SK-N-SH (cell line): ENCODE measurements around the gene ZNF385A. TPM values are rescaled to one million over a fixed set of nuclear protein-coding genes. Genes with fewer than 3 reads are reported as not detected.

Experiments
- CTCF ChIA-PET: fragments of 300-600, 350-600 bp; formaldehyde crosslinking; extraction: SDS; loops from one replicate; lab custom pipeline; 2021; lab: Yijun Ruan, JAX
- POLR2A ChIA-PET: fragments of 350-600 bp; sonication (Branson Sonifier 250); formaldehyde crosslinking; extraction: SDS; loops from one replicate; lab custom pipeline; 2020; ENCODE audit warnings: antibody characterized with exemption, inconsistent platforms; lab: Yijun Ruan, JAX
- DNase-seq: peaks from one replicate; pipeline ENCODE4 v3.0.0; 2012
- H2AFZ ChIP-seq: fragments of 200-600 bp; sonication (generic); 2 replicates; pipeline ENCODE4 v1.8.1; 2016; ENCODE audit warnings: antibody characterized with exemption, mild to moderate bottlenecking, low read depth
- H3F3A ChIP-seq: fragments of 200-600 bp; sonication (generic); replicated peaks from 2 replicates; pipeline ENCODE3; 2016; ENCODE audit warnings: antibody characterized with exemption, mild to moderate bottlenecking; ENCODE audit not compliant: insufficient read depth
- H3K27ac ChIP-seq, 2 experiments: fragments of 200-500 bp in 1 of 2; fragments of 200-600 bp in 1 of 2; sonication (Bioruptor generic) in 1 of 2; sonication (generic), shearing (Covaris generic) in 1 of 2; 2 replicates each; pipeline versions ENCODE4 v1.5.1 to v1.6.1; 2014 to 2016; ENCODE audit warnings: low read depth in 2 of 2, inconsistent platforms in 1 of 2, low read length in 1 of 2, mild to moderate bottlenecking in 1 of 2, mixed read lengths in 1 of 2
- H3K27me3 ChIP-seq: fragments of 200-600 bp; sonication (generic), shearing (Covaris generic); 2 replicates; pipeline ENCODE4 v1.6.1; 2016; ENCODE audit warnings: mixed run types; ENCODE audit not compliant: insufficient read depth
- H3K36me3 ChIP-seq, 2 experiments: fragments of 200-500 bp in 1 of 2; fragments of 200-600 bp in 1 of 2; sonication (Bioruptor generic) in 1 of 2; sonication (generic) in 1 of 2; replicated peaks in 1 of 2; 2 replicates each; pipeline versions ENCODE3 to v1.5.1; 2014 to 2016; ENCODE audit warnings: low read length in 1 of 2, mild to moderate bottlenecking in 1 of 2; ENCODE audit not compliant: insufficient read depth in 2 of 2, control insufficient read depth in 1 of 2
- H3K4me1 ChIP-seq, 2 experiments: fragments of 200-500 bp in 1 of 2; fragments of 200-600 bp in 1 of 2; sonication (Bioruptor generic) in 1 of 2; sonication (generic), shearing (Covaris generic) in 1 of 2; 2 replicates each; pipeline versions ENCODE4 v1.5.1 to v1.6.1; 2014 to 2016; ENCODE audit warnings: low read depth in 1 of 2, low read length in 1 of 2, mixed run types in 1 of 2; ENCODE audit not compliant: insufficient read depth in 2 of 2, control insufficient read depth in 1 of 2
- H3K4me2 ChIP-seq: fragments of 200-600 bp; sonication (generic), shearing (Covaris generic); 2 replicates; pipeline ENCODE4 v1.6.1; 2017; ENCODE audit warnings: mixed run types
- H3K4me3 ChIP-seq, 2 experiments: fragments of 200-500 bp in 1 of 2; fragments of 200-600 bp in 1 of 2; sonication (Bioruptor generic) in 1 of 2; sonication (generic), shearing (Covaris generic) in 1 of 2; 2 replicates each; pipeline versions ENCODE4 v1.5.1 to v1.8.1; 2014 to 2016; ENCODE audit warnings: low read depth in 2 of 2, inconsistent platforms in 1 of 2, low read length in 1 of 2, mild to moderate bottlenecking in 1 of 2, mixed read lengths in 1 of 2, moderate library complexity in 1 of 2
- H3K79me2 ChIP-seq: fragments of 200-600 bp; sonication (generic); 2 replicates; pipeline ENCODE4 v1.8.1; 2017; ENCODE audit warnings: mild to moderate bottlenecking; ENCODE audit not compliant: insufficient read depth
- H3K9ac ChIP-seq: fragments of 200-600 bp; sonication (generic); 2 replicates; pipeline ENCODE4 v1.6.1; 2017; ENCODE audit warnings: mixed run types
- H3K9me2 ChIP-seq: fragments of 200-600 bp; sonication (generic); 2 replicates; pipeline ENCODE4 v1.6.1; 2017; ENCODE audit warnings: mixed run types
- H3K9me3 ChIP-seq: fragments of 200-600 bp; sonication (generic); 2 replicates; pipeline ENCODE4 v1.6.1; 2017; ENCODE audit warnings: mixed run types, mild to moderate bottlenecking, moderate library complexity
- H4K20me1 ChIP-seq: fragments of 200-600 bp; sonication (generic); 2 replicates; pipeline ENCODE4 v1.6.1; 2017; ENCODE audit warnings: mild to moderate bottlenecking, mixed run types; ENCODE audit not compliant: insufficient read depth
- ELF1 ChIP-seq: IDR thresholded peaks from 2 replicates; pipeline ENCODE4 v1.4.0; 2012
- FOXM1 ChIP-seq: IDR thresholded peaks from 2 replicates; pipeline ENCODE4 v1.4.0; 2012; ENCODE audit warnings: low read depth, mild to moderate bottlenecking
- GABPA ChIP-seq: IDR thresholded peaks from 2 replicates; pipeline ENCODE4 v1.4.0; 2012; ENCODE audit warnings: low read depth, mild to moderate bottlenecking
- IRF3 ChIP-seq: fragments of 150-350 bp; IDR thresholded peaks from 2 replicates; pipeline ENCODE4 v1.6.1; 2016; ENCODE audit warnings: mild to moderate bottlenecking, low read depth, low read length
- MEF2A ChIP-seq: IDR thresholded peaks from 2 replicates; pipeline ENCODE4 v1.4.0; 2012; ENCODE audit warnings: low read depth, borderline replicate concordance
- NFIC ChIP-seq: IDR thresholded peaks from 2 replicates; pipeline ENCODE4 v1.4.0; 2012; ENCODE audit warnings: borderline replicate concordance
- NRF1 ChIP-seq: IDR thresholded peaks from 2 replicates; pipeline ENCODE4 v1.6.1; 2012; ENCODE audit warnings: low read depth, mild to moderate bottlenecking, low read length
- POLR2AphosphoS5 ChIP-seq: IDR thresholded peaks from 2 replicates; pipeline ENCODE4 v1.6.1; 2012; ENCODE audit warnings: low read depth, low read length
- REST ChIP-seq: IDR thresholded peaks from 2 replicates; pipeline ENCODE4 v1.6.1; 2012; ENCODE audit warnings: mild to moderate bottlenecking, low read depth, low read length, moderate library complexity
- SIN3A ChIP-seq: IDR thresholded peaks from 2 replicates; pipeline ENCODE4 v1.6.1; 2012; ENCODE audit warnings: low read depth, mild to moderate bottlenecking, low read length, moderate library complexity, borderline replicate concordance
- SMC3 ChIP-seq: IDR thresholded peaks from 2 replicates; pipeline ENCODE4 v1.6.1; 2012; ENCODE audit warnings: low read depth, low read length, improper control_type of control experiment
- TAF1 ChIP-seq: IDR thresholded peaks from 2 replicates; pipeline ENCODE4 v1.6.1; 2012; ENCODE audit warnings: low read depth, mild to moderate bottlenecking, low read length, moderate library complexity, borderline replicate concordance
- TCF12 ChIP-seq: IDR thresholded peaks from 2 replicates; pipeline ENCODE4 v1.4.0; 2012
- TEAD4 ChIP-seq: IDR thresholded peaks from 2 replicates; pipeline ENCODE4 v1.4.0; 2012; ENCODE audit warnings: mild to moderate bottlenecking, borderline replicate concordance; ENCODE audit not compliant: insufficient read depth
- ZBTB33 ChIP-seq: IDR thresholded peaks from 2 replicates; pipeline ENCODE4 v1.4.0; 2012; ENCODE audit warnings: low read depth, borderline replicate concordance
- WGBS: methylation state at CpG from one replicate; pipeline ENCODE4 v1.1.6; 2017; ENCODE audit warnings: low lambda C conversion rate; 5-methylcytosine and 5-hydroxymethylcytosine counted together
- polyA plus RNA-seq, 3 experiments: library from polyadenylated mRNA; depleted of rRNA; stranded (reverse); fragments of >200 nt; gene quantifications; 2 replicates each; pipeline ENCODE4 v1.2.3, GENCODE V29; 2012
- TF ChIP-seq, protein P1 (sequence below): IDR thresholded peaks from 2 replicates; pipeline ENCODE4 v1.4.0; 2012; ENCODE audit warnings: low read depth
- TF ChIP-seq, protein P2 (sequence below): IDR thresholded peaks from 2 replicates; pipeline ENCODE4 v1.4.0; 2012; ENCODE audit warnings: low read depth, borderline replicate concordance
- TF ChIP-seq, protein P3 (sequence below): fragments of 200-600 bp; sonication (generic); IDR thresholded peaks from 2 replicates; pipeline ENCODE4 v1.6.1; 2017; ENCODE audit warnings: antibody characterized with exemption, mild to moderate bottlenecking, moderate library complexity

ZNF385A gene
- polyA plus RNA-seq, 1 of the 3 experiments (the other 2 are of a cell fraction), result 2.6 TPM

DNA sequence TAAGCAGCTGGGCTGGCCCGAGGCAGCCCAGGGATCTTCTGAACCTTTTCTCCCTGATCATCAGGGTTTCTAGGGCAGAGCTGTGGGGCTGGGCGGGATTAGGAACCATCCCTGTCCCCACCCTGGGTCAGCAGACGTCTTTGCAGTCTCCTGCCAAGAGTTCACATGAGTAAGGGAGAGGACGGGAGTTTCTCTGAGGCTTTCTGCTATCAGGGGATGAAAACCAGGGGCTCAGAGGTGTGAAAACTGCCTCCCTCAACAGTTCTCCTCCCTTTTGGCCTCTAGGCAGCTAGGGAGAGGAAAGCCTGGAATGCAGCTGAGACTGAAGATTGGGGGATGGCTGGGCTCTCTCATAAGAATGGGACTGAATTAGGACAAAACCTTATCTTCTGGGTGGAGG, 7.9 kb downstream of the ZNF385A start:
- Histone ChIP-seq H3K9me3 (no peaks in the 10 kb centered on the region), H3K4me2 (no peak overlapping the region), H3K9me2 (no peaks in the 10 kb centered on the region), H3K27ac (no peak overlapping the region), H3K79me2 (no peaks in the 10 kb centered on the region), H4K20me1 (no peaks in the 10 kb centered on the region), H3F3A (peaks cover 11% of the 10 kb centered on the region), H3K4me1 (peaks cover 8 to 43% of the 10 kb centered on the region in 2 experiments; a peak in 2 of 4 replicates), H3K9ac (no peak overlapping the region), H3K36me3 (no peaks in the 10 kb centered on the region), H2AFZ (no peak overlapping the region), H3K4me3 (no peak overlapping the region), H3K27me3 (no peaks in the 10 kb centered on the region)
- DNase-seq, result no peak
- ChIA-PET POLR2A (no interaction called here), CTCF (interaction anchor here (1.0 to 7.1 kb wide), 4 partner anchors 9 to 162 kb away, joined by 3 to 81 read pairs (median 4); no protein-coding TSS in a partner anchor)
- 84% methylated on average over 4 of the region's 4 CpGs for WGBS
- TF ChIP-seq TEAD4 (no peak), IRF3 (no peak), NFIC (no peak), TCF12 (no peak), FOXM1 (no peak), ZBTB33 (no peak), GABPA (no peak), SIN3A (no peak), POLR2AphosphoS5 (no peak), TAF1 (no peak), NRF1 (no peak), SMC3 (no peak), ELF1 (no peak), REST (no peak), MEF2A (no peak)
- TF ChIP-seq, protein P1, sequence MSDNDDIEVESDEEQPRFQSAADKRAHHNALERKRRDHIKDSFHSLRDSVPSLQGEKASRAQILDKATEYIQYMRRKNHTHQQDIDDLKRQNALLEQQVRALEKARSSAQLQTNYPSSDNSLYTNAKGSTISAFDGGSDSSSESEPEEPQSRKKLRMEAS, result no peak
- TF ChIP-seq, protein P2, sequence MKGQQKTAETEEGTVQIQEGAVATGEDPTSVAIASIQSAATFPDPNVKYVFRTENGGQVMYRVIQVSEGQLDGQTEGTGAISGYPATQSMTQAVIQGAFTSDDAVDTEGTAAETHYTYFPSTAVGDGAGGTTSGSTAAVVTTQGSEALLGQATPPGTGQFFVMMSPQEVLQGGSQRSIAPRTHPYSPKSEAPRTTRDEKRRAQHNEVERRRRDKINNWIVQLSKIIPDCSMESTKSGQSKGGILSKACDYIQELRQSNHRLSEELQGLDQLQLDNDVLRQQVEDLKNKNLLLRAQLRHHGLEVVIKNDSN, result no peak
- TF ChIP-seq, protein P3, sequence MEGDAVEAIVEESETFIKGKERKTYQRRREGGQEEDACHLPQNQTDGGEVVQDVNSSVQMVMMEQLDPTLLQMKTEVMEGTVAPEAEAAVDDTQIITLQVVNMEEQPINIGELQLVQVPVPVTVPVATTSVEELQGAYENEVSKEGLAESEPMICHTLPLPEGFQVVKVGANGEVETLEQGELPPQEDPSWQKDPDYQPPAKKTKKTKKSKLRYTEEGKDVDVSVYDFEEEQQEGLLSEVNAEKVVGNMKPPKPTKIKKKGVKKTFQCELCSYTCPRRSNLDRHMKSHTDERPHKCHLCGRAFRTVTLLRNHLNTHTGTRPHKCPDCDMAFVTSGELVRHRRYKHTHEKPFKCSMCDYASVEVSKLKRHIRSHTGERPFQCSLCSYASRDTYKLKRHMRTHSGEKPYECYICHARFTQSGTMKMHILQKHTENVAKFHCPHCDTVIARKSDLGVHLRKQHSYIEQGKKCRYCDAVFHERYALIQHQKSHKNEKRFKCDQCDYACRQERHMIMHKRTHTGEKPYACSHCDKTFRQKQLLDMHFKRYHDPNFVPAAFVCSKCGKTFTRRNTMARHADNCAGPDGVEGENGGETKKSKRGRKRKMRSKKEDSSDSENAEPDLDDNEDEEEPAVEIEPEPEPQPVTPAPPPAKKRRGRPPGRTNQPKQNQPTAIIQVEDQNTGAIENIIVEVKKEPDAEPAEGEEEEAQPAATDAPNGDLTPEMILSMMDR, result no peak
